HFF-Myc (cell line): ENCODE data around the gene LSR.

ENCODE experiments used
- DNase-seq: peaks from one replicate; pipeline ENCODE4 v3.0.0-alpha.2; 2011; ENCODE audit warnings: low read depth; ENCODE audit errors: extremely low read depth
- H3K4me3 ChIP-seq: replicated peaks from 2 replicates; pipeline ENCODE4 v1.5.1; 2011; ENCODE audit warnings: low read depth, mild to moderate bottlenecking, control low read depth, low read length
- TF ChIP-seq, protein P1 (sequence below): IDR thresholded peaks from 2 replicates; pipeline ENCODE4 v1.5.1; 2012; ENCODE audit warnings: mild to moderate bottlenecking, low read depth, low read length, control low read depth; ENCODE audit errors: missing control alignments

Gene LSR

DNA sequence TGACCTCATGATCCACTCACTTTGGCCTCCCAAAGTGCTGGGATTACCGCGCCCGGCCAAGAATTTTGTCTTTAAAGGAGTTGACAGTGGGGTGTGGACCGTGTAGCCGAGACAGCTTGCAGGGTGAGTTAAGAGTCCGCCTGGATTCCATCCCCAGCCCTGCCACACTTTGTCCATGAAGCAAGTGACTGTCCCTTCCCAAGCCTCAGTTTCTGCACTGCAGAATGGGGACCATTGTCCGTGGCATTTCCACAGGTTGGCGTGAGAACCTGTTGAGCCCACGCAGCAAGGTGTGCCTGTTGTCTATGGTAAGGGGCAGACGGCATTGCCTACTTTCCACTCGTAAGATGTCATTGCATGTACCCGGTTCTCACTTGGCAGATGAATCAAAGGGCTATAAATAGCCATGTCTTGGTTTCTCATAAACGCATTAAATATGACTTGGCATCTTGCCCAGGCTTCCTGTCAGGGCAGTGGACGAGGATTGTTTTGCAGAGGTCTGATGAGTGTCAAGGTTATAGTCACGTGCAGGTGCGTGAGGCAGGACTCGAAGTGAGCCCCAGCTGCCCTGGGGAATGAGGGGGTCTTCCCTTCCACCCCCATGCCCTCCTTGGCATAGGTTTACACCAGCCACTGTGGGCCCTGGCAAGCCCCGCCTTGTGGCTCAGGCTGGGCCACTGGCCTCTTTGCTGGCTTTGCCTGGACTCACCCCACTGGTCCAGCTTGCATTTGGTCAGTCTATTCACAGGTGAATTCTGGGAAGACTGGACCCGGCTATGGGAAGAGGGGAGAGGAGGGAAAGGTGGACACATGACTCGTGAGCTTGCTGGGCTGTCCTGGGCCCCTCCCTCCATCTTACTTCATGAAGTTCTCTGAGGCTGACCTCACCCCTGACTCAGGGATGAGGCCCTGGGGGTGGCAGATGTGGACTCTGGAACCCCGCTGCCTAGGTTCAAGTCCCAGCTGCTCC, 34.9 kb upstream of the LSR start:
- TF ChIP-seq, protein P1, sequence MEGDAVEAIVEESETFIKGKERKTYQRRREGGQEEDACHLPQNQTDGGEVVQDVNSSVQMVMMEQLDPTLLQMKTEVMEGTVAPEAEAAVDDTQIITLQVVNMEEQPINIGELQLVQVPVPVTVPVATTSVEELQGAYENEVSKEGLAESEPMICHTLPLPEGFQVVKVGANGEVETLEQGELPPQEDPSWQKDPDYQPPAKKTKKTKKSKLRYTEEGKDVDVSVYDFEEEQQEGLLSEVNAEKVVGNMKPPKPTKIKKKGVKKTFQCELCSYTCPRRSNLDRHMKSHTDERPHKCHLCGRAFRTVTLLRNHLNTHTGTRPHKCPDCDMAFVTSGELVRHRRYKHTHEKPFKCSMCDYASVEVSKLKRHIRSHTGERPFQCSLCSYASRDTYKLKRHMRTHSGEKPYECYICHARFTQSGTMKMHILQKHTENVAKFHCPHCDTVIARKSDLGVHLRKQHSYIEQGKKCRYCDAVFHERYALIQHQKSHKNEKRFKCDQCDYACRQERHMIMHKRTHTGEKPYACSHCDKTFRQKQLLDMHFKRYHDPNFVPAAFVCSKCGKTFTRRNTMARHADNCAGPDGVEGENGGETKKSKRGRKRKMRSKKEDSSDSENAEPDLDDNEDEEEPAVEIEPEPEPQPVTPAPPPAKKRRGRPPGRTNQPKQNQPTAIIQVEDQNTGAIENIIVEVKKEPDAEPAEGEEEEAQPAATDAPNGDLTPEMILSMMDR: no peak
- H3K4me3 ChIP-seq: no peak overlapping the region
- DNase-seq: peak; percentile 42

- no peak overlapping the region for H3K4me3 ChIP-seq
- TF ChIP-seq, protein P1: no peak
- no peak for DNase-seq
Measured at GRCh38 chr19:35214766-35215422, 33.9 kb upstream of the LSR start.

DNA sequence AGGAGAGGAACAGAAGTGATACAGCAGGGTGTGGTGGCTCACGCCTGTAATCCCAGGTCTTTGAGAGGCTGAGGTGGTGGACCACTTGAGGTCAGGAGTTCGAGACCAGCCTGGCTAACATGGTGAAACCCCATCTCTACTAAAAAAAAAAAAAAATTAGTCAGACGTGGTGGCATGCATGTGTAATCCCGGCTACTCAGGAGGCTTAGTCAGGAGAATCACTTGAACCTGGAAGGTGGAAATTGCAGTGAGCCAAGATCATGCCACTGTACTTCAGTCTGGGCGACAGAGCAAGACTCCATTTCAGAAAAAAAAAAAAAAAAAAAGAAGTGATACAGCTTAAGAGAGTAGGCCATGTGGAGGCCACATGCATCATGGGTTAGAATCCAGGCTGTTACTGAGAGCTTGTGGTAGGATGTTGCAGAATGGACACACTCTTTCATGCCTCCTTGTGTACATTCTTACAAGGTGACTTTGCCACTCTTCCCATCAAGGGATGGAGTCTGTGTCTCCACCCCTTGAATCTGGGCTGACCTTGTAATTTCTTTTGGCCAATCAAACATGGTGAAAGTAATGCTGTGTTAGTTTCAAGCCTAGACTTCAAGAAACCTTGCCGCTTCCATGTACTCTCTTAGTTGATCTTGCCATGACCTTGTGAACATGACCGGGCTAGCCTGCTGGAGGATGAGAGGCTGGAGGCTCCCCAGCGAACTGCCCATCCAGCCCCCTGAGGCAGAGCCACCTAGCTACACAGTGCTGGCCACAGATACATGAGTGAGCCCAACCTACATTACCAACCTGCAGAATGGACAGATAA, 32.6 kb upstream of the LSR start:
- TF ChIP-seq, protein P1: no peak
- DNase-seq: no peak
- no peak overlapping the region for H3K4me3 ChIP-seq

DNA sequence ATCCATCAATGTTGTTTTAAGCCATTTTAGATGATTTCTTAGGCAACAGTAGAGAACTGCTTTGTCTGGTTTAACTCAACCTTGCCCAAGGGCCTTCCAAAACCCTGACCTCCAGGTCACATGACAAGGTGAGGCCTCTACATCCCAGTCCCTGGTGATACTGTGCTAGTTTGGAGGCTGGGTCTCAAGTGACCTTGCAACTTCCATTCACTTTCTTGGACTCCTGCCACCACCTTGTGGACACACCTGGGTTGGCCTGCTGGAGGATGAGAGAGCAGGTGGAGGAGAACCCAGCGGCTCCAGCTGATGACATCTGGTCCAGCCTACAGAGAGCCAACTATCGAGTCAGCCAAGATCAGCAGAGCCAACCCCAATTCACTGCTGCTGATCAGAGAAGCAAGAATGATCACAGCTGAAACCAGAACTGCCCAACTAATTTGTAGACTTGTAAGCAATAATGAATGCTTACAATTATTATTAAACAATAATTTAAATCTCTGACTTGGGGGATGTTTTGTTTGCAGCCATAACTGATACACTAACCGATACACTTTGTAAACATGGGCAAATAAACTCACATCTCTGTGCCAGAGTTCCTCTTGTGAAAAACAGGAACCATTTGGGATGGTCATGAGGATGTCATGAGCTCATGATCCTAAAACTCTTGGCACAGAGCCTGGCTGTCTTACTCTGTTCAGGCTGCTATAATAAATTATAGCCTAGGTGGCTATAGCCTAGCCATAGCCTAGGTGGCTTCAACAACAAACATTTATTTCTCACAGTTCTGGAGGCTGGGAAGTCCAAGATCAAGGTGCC, 31.8 kb upstream of the LSR start:
- TF ChIP-seq, protein P1: no peak
- no peak overlapping the region for H3K4me3 ChIP-seq
- DNase-seq: no peak

DNA sequence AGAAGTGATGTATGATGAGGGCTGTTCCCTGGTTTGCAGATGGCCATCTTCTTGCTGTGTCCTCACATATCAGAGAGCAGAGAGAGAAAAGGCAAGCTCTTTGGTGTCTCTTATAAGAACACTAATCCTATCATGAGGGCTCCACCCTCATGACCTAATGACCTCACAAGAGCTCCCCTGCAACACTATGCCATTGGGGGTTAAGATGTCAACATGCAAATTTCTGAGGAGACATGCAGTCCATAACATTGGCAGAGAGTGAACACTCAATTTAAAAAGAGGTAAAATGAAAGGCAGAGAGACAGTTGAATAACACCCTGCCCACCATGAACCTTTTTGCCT, 31.2 kb upstream of the LSR start:
- no peak for DNase-seq
- no peak overlapping the region for H3K4me3 ChIP-seq
- TF ChIP-seq, protein P1: no peak

DNA sequence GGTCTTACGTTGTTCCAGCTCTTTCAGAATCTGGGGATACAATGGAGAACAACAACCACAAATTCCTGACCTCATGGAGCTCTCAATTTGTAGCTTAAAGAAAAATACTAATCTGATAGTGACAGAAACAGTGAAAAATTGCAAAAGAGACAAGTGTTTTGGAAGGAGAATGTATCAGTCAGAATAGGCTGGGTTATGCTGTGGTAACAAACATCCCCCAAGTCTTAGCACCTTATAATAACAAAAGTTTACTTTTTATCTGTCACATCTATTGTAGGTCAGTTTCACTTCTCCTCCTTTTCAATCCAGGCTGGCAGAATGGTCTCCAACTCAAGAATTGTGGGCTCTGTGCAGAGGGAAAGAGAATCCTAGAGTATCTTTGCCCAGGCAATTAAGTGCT, 29.8 kb upstream of the LSR start:
- no peak overlapping the region for H3K4me3 ChIP-seq
- DNase-seq: no peak
- TF ChIP-seq, protein P1: no peak
